ENCODE data around the gene C4orf50. TPM values are rescaled to one million over a fixed set of nuclear protein-coding genes. Genes with fewer than 3 reads are reported as not detected.

Gene C4orf50
- total and polyA plus RNA-seq, 4 donors = under 0.01 to 0.17 TPM; not detected in 2

DNA sequence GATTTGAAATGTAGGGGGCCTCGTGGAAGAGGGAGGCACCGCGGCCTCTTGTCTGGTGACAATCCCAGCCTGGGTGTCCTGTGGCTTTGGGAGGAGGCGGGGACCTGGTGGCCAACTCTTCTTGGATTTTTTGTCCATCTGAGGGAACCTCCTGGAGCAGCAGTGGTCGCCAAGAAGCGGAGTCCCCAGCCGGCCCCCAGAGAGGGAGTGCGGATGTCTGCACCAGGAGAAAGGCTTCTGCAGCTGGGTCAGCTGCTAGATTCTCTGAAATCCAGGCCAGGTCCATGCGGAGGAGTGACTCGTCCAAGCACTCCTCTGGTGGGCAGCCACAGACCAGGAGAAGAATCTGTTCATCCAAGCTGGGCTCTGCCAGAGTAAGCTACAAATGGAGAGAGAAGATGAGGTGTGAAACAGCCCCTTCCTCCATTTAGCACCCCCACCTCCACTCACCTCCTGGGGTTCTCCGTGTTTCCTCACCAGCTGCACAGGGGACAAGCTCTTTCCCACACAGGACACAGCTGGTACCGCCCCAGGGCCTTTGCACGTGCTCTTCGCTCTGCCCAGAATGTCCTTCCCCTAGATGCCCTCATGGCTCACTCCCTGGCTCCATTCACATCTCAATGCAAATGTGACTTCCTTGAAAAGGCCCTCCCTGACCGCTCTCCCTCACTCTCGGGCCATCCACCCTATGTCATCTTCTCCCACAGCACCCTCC lies 27.6 kb downstream of the C4orf50 start:
- no peak for TF ChIP-seq GABPA (IDR thresholded peaks at IDR 0.05 in 1 of 2, conservative IDR thresholded peaks at IDR 0.05 in 1 of 2)
- no peak for TF ChIP-seq YY1 (IDR thresholded peaks at IDR 0.05)
- TF ChIP-seq, protein P1, sequence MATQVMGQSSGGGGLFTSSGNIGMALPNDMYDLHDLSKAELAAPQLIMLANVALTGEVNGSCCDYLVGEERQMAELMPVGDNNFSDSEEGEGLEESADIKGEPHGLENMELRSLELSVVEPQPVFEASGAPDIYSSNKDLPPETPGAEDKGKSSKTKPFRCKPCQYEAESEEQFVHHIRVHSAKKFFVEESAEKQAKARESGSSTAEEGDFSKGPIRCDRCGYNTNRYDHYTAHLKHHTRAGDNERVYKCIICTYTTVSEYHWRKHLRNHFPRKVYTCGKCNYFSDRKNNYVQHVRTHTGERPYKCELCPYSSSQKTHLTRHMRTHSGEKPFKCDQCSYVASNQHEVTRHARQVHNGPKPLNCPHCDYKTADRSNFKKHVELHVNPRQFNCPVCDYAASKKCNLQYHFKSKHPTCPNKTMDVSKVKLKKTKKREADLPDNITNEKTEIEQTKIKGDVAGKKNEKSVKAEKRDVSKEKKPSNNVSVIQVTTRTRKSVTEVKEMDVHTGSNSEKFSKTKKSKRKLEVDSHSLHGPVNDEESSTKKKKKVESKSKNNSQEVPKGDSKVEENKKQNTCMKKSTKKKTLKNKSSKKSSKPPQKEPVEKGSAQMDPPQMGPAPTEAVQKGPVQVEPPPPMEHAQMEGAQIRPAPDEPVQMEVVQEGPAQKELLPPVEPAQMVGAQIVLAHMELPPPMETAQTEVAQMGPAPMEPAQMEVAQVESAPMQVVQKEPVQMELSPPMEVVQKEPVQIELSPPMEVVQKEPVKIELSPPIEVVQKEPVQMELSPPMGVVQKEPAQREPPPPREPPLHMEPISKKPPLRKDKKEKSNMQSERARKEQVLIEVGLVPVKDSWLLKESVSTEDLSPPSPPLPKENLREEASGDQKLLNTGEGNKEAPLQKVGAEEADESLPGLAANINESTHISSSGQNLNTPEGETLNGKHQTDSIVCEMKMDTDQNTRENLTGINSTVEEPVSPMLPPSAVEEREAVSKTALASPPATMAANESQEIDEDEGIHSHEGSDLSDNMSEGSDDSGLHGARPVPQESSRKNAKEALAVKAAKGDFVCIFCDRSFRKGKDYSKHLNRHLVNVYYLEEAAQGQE (IDR thresholded peaks at IDR 0.05) = no peak
- no peak for TF ChIP-seq FOXA2 (IDR thresholded peaks at IDR 0.05)
- no peak for TF ChIP-seq RXRA (IDR thresholded peaks at IDR 0.05)
- no peak for TF ChIP-seq FOXA1 (IDR thresholded peaks at IDR 0.05)
- no peak for TF ChIP-seq EGR1 (IDR thresholded peaks at IDR 0.05; ENCODE audit: low read depth in 2 of 2)
- TF ChIP-seq, protein P2, sequence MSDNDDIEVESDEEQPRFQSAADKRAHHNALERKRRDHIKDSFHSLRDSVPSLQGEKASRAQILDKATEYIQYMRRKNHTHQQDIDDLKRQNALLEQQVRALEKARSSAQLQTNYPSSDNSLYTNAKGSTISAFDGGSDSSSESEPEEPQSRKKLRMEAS (IDR thresholded peaks at IDR 0.05) = no peak
- no peak for TF ChIP-seq NR2F2 (IDR thresholded peaks at IDR 0.05)
- no peak for TF ChIP-seq HNF4G (IDR thresholded peaks at IDR 0.05)
- TF ChIP-seq RAD21 (IDR thresholded peaks at IDR 0.05) = no peak
- TF ChIP-seq, protein P3, sequence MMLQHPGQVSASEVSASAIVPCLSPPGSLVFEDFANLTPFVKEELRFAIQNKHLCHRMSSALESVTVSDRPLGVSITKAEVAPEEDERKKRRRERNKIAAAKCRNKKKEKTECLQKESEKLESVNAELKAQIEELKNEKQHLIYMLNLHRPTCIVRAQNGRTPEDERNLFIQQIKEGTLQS (IDR thresholded peaks at IDR 0.05) = no peak
- no peak for TF ChIP-seq TAF1 (conservative IDR thresholded peaks at IDR 0.05)
- no peak for TF ChIP-seq JUND (IDR thresholded peaks at IDR 0.05)
- TF ChIP-seq HNF4A (conservative IDR thresholded peaks at IDR 0.05) = no peak
- TF ChIP-seq, protein P4, sequence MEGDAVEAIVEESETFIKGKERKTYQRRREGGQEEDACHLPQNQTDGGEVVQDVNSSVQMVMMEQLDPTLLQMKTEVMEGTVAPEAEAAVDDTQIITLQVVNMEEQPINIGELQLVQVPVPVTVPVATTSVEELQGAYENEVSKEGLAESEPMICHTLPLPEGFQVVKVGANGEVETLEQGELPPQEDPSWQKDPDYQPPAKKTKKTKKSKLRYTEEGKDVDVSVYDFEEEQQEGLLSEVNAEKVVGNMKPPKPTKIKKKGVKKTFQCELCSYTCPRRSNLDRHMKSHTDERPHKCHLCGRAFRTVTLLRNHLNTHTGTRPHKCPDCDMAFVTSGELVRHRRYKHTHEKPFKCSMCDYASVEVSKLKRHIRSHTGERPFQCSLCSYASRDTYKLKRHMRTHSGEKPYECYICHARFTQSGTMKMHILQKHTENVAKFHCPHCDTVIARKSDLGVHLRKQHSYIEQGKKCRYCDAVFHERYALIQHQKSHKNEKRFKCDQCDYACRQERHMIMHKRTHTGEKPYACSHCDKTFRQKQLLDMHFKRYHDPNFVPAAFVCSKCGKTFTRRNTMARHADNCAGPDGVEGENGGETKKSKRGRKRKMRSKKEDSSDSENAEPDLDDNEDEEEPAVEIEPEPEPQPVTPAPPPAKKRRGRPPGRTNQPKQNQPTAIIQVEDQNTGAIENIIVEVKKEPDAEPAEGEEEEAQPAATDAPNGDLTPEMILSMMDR (IDR thresholded peaks at IDR 0.05; ENCODE audit: low read depth, low read length, missing input control) = no peak
- TF ChIP-seq, protein P5, sequence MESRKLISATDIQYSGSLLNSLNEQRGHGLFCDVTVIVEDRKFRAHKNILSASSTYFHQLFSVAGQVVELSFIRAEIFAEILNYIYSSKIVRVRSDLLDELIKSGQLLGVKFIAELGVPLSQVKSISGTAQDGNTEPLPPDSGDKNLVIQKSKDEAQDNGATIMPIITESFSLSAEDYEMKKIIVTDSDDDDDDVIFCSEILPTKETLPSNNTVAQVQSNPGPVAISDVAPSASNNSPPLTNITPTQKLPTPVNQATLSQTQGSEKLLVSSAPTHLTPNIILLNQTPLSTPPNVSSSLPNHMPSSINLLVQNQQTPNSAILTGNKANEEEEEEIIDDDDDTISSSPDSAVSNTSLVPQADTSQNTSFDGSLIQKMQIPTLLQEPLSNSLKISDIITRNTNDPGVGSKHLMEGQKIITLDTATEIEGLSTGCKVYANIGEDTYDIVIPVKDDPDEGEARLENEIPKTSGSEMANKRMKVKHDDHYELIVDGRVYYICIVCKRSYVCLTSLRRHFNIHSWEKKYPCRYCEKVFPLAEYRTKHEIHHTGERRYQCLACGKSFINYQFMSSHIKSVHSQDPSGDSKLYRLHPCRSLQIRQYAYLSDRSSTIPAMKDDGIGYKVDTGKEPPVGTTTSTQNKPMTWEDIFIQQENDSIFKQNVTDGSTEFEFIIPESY (IDR thresholded peaks at IDR 0.05) = no peak
- Histone ChIP-seq H3K9me3 (ENCODE audit: control insufficient read depth in 4 of 4, low read length in 3 of 4) (no peaks in the 10 kb centered on the region), H3K4me3 (ENCODE audit: low read depth in 1 of 3, low read length in 3 of 3) (no peak overlapping the region)

More for the DNA sequence above, 27.6 kb downstream of the C4orf50 start:
- Histone ChIP-seq H3K9ac (ENCODE audit: low read depth in 1 of 2, low read length in 2 of 2) (no peak overlapping the region), H3K4me1 (ENCODE audit: control insufficient read depth in 4 of 4, insufficient read depth in 4 of 4, low read length in 3 of 4) (no peaks in the 10 kb centered on the region), H3K27me3 (ENCODE audit: control insufficient read depth in 4 of 4, insufficient read depth in 4 of 4, low read length in 3 of 4) (peaks cover 0 to 2% (median 0%) of the 10 kb centered on the region in 4 donors), H3K36me3 (ENCODE audit: control insufficient read depth in 4 of 4, insufficient read depth in 3 of 4, low read depth in 1 of 4, low read length in 3 of 4) (no peaks in the 10 kb centered on the region), H3K27ac (ENCODE audit: low read depth in 1 of 2, low read length in 2 of 2) (no peak overlapping the region)
- 84% methylated on average over 16 of the region's 16 CpGs for WGBS
- no peak for DNase-seq (ENCODE audit: low spot score)
